IPS DF 4.7 (cell line): ENCODE measurements around the gene MBTD1.
"Not testable (repeated sequence)": the region's sequence is repeated elsewhere in the genome, so short reads cannot be mapped to it uniquely, and the experiment has no call there.

ENCODE experiments used
- DNase-seq: peaks from one replicate; pipeline ENCODE4 v3.0.0-alpha.2; 2013; ENCODE audit warnings: low spot score; ENCODE audit errors: extremely low read depth

The MBTD1 gene

DNA sequence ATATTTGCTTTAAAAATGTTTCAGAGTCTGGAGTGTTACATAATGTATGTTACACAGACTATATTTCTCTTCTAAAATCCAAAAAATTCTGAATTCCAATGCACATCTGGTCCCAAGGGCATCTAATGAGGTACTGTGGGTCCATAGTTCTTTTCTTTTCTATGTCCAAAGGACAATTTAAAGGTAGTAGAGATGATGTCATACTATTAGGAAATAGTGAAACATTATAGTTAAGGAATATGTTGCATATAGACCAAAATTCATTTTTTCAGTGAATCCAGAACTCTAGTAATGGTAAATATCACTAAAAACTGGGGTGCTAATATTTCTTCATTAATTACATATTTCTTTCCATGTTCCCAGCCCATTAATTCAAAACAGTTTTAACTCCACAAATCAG is 70.7 kb downstream of the MBTD1 start:
- DNase-seq = no peak

DNA sequence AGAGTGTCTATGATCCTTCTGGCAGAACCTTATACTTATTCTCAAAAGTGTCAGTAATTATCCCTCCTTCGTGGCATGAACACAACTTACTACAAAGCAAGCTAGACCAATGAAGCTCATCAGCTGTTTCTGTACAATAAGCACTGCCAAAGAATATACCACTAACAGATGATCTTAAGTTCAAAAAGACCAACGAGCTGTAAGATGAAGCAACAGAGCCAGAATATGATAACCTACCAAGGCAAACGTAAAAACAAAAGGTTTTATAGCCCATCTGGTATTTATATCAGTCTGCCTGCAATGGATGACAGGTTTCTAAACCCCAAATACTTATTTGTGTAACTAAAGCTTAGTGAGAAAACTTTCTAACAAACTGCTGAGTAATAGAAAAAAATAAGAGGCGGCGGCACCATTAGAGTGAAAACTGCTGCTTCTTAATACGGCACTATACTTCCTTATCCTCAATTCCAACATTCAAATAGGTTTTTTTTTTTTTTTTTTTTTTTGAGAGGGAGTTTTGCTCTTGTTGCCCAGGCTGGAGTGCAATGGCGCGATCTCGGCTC is 71.5 kb downstream of the MBTD1 start:
- DNase-seq = no peak

DNA sequence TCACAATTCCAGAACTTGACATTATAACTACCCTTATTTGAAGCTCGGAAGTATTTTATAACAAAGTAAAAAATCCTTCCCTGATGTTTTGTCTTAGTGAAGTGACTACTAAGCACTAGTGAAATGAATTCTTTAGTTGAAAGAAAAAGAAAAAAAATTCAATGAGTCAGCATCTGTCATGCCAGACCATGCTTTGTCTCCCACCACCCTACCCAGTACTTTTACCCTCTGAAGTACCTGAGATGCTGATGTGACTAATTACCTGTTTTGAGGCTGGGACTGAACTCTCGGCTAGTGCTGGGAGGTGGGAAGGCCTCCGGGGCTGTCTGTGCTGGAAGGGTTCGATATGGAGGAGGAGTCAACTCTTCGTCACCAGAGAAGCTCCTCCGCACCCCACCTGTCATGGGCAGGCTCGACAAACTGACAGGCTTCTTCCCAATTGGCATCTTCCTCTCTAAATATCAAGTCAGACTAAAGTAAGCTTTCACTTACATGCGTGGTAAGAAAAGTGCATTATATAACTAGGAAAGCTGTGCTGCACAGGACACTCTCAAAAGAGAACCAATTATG is 74.0 kb downstream of the MBTD1 start:
- DNase-seq = no peak

DNA sequence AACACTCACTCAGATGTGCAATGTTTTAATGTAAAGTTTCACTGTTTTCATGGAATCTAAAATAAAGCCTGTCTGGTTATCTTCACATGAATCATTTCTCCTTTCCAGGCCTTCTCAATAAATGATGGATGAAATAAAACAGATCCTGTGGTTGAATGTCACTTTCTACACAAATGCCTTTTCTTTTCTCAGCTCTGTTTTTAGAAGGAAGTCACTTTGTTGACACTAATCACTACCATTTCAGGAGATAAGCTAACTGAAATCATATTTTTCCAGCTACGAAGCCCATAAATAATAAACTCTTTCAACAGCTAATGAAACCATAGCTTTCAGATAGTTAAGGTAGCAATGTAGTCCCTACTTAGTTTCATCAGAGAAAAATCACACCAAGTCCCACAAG is 75.7 kb downstream of the MBTD1 start:
- no peak for DNase-seq

DNA sequence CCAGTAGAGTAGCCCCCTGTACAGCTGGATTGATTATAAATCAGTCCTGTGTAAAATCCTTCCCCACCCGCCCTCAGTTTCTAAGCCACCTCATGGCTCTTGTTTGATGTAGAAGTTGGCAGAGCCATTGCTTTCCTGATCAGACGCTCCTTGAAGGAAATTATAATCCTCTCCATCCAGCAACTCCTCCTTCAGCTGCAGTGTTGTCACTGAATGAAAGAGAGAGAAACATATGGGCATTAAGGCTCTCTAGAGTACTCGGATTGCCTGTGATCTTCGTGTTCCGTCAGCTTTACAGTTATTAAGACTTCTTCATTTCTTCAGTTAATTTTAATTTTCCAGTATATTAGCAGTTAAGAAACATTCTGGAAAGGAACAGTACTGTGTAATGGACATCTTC is 79.4 kb downstream of the MBTD1 start:
- DNase-seq = no peak

DNA sequence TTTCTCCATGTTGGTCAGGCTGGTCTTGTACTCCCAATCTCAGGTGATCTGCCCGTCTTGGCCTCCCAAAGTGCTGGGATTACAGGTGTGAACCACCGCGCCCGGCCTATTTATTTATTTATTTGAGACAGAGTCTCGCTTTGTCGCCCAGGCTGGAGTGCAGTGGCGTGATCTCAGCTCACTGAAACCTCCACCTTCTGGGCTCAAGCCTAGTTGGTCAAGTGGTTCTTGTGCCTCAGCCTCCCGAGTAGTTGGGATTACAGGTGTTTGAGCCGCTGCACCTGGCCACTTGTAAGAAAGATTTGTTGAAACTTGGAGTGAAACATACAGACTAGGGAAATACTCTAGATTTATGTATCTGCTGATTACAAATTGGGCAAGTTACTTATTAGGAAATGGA is 87.8 kb downstream of the MBTD1 start:
- DNase-seq = not testable (repeated sequence)

DNA sequence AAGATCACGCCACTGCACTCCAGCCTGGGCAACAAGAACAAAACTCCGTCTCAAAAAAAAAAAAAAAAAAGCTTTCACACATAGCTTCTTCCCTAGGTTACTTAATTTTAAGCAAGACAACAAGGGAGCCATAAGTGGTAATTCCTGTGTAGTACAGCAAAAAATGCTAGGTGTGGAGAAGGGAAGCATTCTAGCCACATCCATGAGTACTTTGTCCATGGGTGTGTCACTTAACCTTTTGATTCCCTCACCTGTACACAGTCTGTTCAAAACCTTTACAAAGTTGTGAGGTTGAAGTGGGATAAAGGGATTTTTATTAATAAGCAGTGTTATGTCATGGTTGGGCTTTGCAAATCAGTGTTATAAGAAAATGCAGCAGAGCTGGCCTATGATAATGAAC is 89.1 kb downstream of the MBTD1 start:
- DNase-seq = no peak

DNA sequence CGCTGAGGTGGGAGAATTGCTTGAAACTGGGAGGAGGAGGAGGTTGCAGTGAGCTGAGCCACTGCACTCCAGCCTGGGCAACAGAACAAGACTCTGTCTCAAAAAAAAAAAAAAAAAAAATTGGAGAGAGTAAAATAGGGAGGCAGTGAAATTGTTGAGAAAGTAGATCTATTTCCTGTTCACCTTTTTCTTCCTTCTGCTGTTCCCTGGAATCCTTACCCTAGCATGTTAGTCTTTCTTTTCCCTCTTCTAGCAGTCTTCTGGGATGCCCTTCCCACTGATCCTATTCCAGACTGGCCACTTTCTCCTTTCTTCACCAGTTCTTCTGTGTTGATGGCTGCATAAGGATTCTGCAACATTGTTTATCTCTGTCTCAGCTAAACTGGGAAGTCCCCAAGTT is 90.5 kb downstream of the MBTD1 start:
- DNase-seq = no peak

DNA sequence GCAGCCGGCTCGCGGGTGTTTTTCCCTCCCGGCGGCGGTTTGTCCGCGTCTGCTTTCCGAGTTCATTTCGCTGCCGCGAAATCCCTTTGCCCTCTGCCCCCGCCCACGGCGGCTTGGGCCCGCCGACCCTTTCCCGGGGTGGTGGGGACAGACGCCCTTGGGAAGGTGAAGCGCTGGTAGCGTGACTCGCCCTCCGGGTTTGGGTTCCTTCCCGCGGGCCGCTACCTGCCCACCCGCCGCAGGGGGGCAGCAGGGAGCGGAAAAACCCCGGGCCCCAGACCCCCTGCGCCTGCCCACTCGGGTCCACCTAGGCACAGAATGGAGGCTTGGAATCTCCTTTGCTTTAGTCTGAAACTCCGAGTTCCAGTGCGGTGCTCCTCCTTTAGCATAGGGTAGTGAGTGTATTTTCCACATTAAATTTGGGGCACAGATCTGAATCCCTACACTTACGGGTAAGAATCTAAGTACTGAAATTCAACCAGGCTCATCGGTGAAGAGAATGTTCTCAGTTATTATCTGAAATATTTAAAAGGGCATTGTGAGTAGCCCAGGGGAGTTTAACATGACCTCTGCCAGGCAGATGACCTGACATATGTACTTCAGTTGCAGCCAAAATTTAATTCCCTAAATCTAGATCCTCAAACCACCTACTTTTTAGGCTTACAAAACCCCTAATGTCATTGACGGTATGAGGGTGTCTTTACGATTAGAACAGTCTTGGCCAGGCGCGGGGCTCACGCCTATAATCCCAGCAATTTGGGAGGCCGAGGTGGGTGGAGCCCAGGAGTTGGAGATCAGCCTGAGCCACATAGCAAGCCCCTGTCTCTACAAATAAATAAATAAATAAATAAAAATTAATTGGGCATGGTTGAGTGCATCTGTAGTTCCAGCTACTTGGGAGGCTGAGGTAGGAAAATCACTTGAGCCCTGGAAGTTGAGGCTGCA is 92.6 kb downstream of the MBTD1 start:
- DNase-seq = no peak

DNA sequence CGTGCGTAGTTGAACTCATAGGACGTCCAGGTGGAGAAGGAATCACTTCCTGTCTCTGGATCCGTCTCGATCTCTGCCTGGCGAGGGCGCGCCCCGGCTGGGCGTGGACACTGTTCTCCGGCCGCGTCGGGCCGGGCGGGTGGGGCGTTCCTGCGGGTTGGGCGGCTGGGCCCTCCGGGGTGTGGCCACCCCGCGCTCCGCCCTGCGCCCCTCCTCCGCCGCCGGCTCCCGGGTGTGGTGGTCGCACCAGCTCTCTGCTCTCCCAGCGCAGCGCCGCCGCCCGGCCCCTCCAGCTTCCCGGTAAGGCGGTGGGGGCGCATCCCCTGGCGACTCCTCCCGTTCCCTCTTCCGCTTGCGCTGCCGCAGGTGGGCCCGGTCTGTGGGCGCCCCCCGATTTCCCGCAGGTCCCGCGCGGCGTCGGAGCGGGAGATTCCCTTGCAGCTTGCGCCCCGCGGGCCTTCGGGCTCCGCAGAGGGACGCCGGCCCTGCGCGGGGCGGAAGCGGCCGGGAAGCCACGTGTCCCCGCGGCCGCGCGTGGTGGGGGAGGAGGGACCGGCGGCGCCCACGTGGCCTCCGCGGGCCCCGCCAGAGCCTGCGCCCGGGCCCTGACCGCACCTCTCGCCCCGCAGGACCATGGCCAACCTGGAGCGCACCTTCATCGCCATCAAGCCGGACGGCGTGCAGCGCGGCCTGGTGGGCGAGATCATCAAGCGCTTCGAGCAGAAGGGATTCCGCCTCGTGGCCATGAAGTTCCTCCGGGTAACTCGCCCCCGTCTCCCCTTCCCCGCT is 93.5 kb downstream of the MBTD1 start, which contains the start of gene NME2:
Gene NME2 (plus strand): TSS at position 214 of the 789 bp plus-strand sequence. CDS start 420 bp downstream, at position 634.
- peak; percentile 33 for DNase-seq

DNA sequence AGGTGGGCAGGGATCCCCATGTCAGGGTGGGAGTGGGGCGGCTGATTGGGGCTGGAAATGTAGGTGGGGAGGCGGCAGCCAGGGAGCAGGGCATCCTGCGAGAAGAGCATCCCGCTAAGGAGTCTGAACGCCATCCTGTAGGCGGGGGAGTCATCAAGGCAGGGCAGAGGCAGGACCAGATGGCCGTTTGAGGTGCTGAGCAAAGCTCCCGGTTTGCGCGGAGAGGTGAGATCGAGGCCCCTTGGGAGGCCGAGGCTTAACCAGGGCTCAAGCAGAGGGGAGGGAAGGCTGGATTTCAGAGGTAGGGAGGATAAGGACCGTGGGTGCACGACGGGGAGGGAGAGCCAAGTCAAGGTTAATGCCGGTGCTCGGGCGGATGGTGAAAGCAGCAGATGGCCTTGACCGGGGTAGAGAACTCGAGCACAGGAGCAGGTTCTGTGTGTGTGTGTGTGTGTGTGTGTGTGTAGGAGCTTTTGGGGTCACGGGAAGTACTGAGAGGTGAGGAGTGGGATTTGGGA is 94.1 kb downstream of the MBTD1 start:
- no peak for DNase-seq

DNA sequence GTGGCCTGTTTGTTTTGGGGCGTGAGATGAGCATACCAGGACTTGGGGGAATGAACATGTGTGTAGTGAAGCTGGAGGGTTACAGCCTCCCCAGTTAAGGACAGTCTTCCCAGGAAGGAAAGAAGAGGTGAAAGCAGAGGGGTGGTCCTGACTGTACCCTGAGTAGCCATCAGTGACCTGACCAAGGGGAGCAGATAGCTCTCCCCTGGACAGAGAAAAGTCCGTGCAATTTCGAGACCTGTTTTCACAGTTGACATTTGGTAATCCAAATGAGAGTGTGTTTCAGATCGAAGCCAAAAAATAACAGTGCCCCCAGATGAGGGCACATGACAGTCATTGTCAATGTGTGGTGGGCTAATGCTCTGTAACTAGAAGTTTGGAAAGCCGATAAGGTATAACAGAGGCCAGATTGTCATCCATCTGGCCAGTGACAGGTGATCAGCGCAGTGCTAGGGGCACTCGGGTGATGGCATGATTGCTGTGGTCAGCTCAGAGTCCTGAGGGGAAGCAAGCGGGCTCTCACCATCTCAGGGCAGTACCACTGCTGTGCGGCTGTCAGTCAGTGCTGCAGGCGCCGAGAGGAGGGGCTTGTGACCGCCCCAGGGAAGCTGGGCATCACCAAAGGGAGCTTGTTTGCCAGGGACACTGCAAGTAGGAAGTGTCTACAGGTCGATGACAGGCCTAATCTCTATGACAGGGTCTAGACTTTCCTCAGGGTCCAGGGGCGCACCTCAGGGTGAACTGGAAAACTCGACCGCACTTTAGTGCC is 94.8 kb downstream of the MBTD1 start:
- no peak for DNase-seq

DNA sequence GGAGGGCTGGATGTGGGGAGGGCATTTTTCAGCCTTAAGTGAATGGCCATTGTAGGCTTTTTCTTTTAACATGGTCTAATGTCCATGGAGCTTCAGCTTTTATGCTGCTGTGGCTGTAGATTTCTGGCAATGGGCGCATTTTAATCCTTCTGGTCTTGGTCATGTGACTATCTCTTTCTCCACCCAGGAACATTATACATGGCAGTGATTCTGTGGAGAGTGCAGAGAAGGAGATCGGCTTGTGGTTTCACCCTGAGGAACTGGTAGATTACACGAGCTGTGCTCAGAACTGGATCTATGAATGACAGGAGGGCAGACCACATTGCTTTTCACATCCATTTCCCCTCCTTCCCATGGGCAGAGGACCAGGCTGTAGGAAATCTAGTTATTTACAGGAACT is 98.3 kb downstream of the MBTD1 start:
- DNase-seq = no peak

DNA sequence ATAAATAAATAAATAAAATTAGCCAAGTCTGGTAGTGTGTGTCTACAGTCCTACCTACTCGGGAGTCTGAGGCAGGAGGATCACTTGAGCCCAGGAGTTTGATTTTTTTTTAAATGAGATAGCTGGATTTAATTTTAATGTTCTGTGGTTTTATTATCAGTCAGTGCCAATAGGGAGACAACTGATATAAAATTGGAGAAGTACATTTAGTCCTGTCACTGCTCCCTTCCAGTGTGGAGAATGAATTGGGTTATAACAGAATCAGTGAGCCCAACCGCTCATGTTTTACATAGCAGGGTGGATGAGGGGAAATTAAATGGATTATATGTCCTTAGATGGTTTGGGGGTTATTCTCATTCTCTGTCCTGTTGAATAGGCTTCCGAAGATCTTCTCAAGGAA is 100.2 kb downstream of the MBTD1 start:
- DNase-seq = no peak

DNA sequence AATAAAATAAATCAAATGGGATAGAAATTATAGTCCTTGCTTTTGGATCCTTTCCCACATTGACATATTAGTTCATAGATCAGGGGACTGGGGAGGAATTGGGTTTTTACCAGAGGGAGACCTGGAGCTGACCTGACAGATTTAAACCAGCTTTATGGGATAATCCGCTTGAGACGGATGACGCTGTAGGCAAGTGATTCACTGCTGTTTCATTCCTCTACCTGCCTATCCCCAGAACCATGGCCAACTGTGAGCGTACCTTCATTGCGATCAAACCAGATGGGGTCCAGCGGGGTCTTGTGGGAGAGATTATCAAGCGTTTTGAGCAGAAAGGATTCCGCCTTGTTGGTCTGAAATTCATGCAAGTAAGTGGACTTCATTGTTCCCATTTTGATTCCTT is 104.4 kb downstream of the MBTD1 start:
- no peak for DNase-seq

DNA sequence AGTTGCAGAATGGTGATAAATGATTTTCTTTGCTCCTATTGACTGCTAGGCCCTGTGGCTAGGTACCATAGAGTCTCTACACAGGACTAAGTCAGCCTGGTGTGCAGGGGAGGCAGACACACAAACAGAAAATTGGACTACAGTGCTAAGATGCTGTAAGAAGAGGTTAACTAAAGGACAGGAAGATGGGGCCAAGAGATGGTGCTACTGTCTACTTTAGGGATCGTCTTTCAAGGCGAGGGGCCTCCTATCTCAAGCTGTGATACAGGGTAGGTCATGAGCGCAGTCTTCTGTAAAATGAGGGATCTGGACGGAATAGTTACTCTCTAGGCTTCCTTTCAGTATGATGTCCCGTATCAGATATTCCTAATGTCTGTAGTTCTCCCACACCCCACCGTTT is 105.7 kb downstream of the MBTD1 start:
- no peak for DNase-seq

DNA sequence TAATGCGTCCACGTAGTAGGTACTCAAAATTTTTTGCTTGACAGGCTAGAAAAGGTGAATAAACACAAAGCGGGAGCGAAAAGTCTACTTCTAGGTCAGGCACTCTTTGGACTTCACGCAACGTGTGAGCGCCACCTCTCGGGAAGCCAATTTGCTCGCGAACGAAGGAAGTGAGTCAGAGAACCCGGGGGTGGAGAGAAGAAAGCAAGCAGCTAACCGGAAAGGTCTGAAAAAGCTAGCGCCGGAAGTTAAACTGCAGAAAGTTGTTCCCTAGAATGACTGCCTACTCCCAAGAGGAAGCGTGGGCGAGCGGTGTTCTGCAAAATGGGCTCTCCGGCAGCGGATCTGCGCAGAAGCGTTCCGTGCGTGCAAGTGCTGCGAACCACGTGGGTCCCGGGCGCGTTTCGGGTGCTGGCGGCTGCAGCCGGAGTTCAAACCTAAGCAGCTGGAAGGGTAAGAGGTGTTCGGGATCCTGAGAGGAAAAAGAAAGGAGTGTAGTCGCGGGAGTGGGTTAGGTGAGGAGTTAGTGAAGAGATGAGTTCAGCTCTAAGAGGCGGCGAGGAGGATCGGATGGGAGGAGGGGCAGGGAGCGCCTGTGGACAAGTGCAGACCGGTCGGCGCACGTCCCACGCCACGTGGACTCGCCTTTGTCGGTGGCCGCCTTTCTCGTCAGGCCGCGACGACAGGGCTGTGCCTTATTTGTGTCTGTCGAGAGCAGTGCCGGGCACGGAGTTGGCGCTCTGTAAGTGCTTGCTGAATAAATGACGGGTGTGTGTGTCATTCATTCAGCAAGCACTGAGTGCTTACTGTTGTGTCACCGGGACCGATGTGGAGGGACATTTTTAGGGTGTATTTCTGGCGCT is 106.4 kb downstream of the MBTD1 start, which contains the start of gene NME1:
Gene NME1 (plus strand): TSS at position 350 of the 863 bp plus-strand sequence. CDS start 2,096 bp downstream, outside the sequence.
- DNase-seq = peak; percentile 98

DNA sequence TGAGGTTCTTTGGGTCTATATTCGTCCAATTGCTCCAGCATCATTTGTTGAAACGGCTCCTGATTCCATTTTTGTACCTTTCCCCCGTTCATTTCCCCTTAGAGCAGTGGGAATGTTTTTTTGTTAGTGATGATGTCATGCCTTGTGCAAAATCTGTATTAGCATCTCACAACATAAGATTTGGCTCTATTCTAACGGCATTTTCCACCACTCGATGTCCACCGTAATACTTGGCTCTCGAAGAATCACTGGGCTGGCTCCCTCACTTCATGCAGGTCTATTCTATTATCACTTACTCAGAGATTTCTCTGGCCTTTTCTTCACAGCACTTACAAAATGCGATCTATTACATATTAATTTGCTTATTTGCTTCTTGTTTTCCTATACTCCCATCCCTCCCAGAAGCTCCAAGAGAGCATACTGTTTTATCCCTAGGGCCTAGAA is 107.1 kb downstream of the MBTD1 start:
- no peak for DNase-seq

DNA sequence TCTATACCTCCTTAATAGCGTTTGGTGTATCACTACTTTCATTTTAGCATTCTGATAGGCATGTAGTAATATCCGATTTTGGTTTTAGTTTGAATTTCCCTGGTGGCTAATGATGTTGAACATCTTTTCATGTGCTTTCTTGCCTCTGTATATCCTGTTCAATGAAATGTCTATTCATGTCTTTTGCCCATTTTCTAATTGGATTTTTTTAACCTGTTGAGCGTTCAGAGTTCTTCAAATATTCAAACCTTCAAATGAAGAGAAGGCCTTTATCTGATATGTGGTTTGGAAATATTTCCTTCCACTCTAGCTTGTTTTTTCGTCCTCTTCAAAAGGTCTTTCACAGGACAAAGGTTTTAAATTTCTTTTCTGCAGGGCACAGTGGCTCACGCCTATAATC is 108.9 kb downstream of the MBTD1 start:
- DNase-seq = no peak

DNA sequence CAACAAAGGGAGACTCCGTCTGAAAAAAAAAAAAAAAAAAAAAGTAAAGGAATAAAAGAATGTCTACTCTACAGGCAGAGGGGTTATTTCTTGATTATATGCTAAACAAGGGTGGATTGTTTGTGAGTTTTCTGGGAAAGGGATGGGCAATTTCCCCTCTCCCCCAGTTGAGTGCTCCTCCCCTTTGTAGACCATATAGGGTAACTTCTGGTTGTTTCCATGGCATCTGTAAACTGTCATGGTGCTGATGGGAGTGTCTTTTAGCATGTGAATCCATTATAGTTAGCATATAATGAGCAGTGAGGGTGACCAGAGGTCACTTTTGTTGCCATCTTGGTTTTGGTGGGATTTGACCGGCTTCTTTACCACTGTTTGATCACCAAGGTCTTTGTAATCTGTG is 110.7 kb downstream of the MBTD1 start:
- no peak for DNase-seq
